ENCODE data around the gene SKAP2. TPM values are rescaled to one million over a fixed set of nuclear protein-coding genes. Genes with fewer than 3 reads are reported as not detected.

The SKAP2 gene
- total RNA-seq, 1 donor from 2014 or later: 28.8 TPM

Other genes starting within 250 kb of the SKAP2 start
- 2.5 and 5.5 TPM in 2 replicates for gene HOXA1, start 231.4 kb upstream of the SKAP2 start, total RNA-seq
- 0.24 and 0.82 TPM in 2 replicates for gene HOXA2, start 238.1 kb upstream of the SKAP2 start, total RNA-seq